Activated CD4-positive, alpha-beta memory T cell treated with anti-CD3 and anti-CD28 coated beads for 36 hours (primary cell): Measurements from ENCODE around the gene KCNK16. TPM values are rescaled to one million over a fixed set of nuclear protein-coding genes. Genes with fewer than 3 reads are reported as not detected.

Experiments used
- CTCF ChIA-PET: fragments of 350-600 bp; sonication (Branson Sonifier 250); formaldehyde crosslinking; loops from one replicate; lab custom pipeline; 2021; ENCODE audit warnings: antibody characterized with exemption, inconsistent platforms; lab: Charles Lee
- POLR2A ChIA-PET: fragments of 350-600 bp; sonication (Branson Sonifier 250); formaldehyde crosslinking; loops from one replicate; lab custom pipeline; 2021; ENCODE audit warnings: antibody characterized with exemption; lab: Charles Lee
- DNase-seq: peaks from one replicate; pipeline ENCODE4 v3.0.0-alpha.2; 2020
- H3K27ac Mint-ChIP-seq: one replicate; pipeline ENCODE4 v1.8.0; 2021; ENCODE audit warnings: mixed read lengths
- H3K27me3 Mint-ChIP-seq: one replicate; pipeline ENCODE4 v1.8.0; 2021; ENCODE audit warnings: mixed read lengths
- H3K36me3 Mint-ChIP-seq: one replicate; pipeline ENCODE4 v1.8.0; 2021; ENCODE audit warnings: mixed read lengths
- H3K4me1 Mint-ChIP-seq: one replicate; pipeline ENCODE4 v1.8.0; 2021; ENCODE audit warnings: low read depth, mixed read lengths
- H3K4me3 Mint-ChIP-seq: one replicate; pipeline ENCODE4 v1.8.0; 2021; ENCODE audit warnings: mild to moderate bottlenecking, mixed read lengths
- H3K9me3 Mint-ChIP-seq: one replicate; pipeline ENCODE4 v1.8.0; 2021; ENCODE audit warnings: mixed read lengths
- intact Hi-C: fragments of 100-400 bp; cut with micrococcal nuclease; formaldehyde crosslinking; loops from one replicate; pipeline ENCODE4 v1.15.1; 2023
- total RNA-seq, 2 experiments: library from RNA; stranded (reverse); gene quantifications; one replicate each; pipeline ENCODE4 v1.2.3, GENCODE V29; 2021

Gene KCNK16
- total RNA-seq, 2 experiments from 2014 or later, result not detected

DNA sequence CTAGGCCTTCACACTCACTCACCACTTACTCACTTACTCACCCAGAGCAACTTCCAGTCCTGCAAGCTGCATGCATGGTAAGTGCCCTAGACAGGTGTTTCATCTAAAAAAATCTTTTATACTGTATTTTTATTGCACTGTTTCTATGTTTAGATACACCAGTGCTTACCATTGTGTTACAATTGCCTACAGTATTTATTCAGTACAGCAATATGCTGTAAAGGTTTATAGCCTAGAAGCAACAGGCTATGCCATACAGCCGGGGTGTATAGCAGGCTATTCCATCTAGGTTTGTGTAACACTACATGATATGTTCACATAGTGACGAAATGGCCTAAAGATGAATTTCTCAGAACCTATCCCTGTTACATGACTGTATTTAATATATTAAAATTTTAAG, 56.1 kb downstream of the KCNK16 start:
- no peak for DNase-seq
- Mint-ChIP-seq H3K4me3 (no peak overlapping the region), H3K27me3 (peaks cover 6% of the 10 kb centered on the region), H3K36me3 (no peaks in the 10 kb centered on the region), H3K4me1 (peaks cover 7% of the 10 kb centered on the region), H3K9me3 (no peaks in the 10 kb centered on the region), H3K27ac (no peak overlapping the region)
- CTCF ChIA-PET, result no interaction called here
- POLR2A ChIA-PET, result no interaction called here
- intact Hi-C loops, result no loop called here

Other genes starting within 250 kb of the KCNK16 start
- gene SAYSD1, start 207.5 kb downstream of the KCNK16 start, total RNA-seq, result 10 to 100 TPM; 12.3 to 12.9 TPM
- gene KCNK5, start 93.2 kb downstream of the KCNK16 start, total RNA-seq, result 10 to 100 TPM; 16.2 to 16.5 TPM
- not detected for gene KCNK17, start 8.3 kb downstream of the KCNK16 start, total RNA-seq